ENCODE data around the gene MBOAT7.

Gene MBOAT7

DNA sequence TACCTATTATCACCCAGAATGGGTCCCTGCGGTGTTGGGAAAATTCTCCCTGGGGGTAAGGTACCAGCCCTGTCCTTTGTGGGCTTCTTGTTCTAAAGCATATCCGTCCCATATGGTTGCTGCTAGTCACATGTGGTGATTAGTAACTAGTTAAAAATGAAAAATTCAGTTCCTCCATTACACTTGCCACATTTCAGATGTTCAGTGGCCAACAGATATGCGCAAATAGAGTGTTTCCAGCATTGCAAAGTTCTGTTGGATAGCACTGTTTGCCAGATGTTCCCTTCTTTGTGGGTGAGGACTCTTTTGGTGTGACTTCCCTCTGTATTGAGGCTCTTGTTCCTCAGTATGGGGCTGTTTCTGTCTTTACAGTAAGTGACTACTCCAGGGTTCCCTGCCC, 48.0 kb downstream of the MBOAT7 start:
- no peak for DNase-seq (ENCODE audit: low spot score)

GRCh38 chr19:54138489-54139256, 50.7 kb downstream of the MBOAT7 start:
- DNase-seq (ENCODE audit: low spot score) = no peak

GRCh38 chr19:54137699-54138488, 51.5 kb downstream of the MBOAT7 start, which contains the start of gene CNOT3:
CNOT3 (plus strand) TSS chr19:54137762; CDS start chr19:54142979, 5,217 bp downstream.
- no peak for DNase-seq (ENCODE audit: low spot score)

- DNase-seq (ENCODE audit: low spot score) = peak; percentile 100
Measured at GRCh38 chr19:54136864-54137698, 52.3 kb downstream of the MBOAT7 start.

- no peak for DNase-seq (ENCODE audit: low spot score)
Measured at GRCh38 chr19:54136086-54136863, 53.1 kb downstream of the MBOAT7 start.

- DNase-seq (ENCODE audit: low spot score) = no peak
Measured at GRCh38 chr19:54133957-54134590, 55.3 kb downstream of the MBOAT7 start.

DNA sequence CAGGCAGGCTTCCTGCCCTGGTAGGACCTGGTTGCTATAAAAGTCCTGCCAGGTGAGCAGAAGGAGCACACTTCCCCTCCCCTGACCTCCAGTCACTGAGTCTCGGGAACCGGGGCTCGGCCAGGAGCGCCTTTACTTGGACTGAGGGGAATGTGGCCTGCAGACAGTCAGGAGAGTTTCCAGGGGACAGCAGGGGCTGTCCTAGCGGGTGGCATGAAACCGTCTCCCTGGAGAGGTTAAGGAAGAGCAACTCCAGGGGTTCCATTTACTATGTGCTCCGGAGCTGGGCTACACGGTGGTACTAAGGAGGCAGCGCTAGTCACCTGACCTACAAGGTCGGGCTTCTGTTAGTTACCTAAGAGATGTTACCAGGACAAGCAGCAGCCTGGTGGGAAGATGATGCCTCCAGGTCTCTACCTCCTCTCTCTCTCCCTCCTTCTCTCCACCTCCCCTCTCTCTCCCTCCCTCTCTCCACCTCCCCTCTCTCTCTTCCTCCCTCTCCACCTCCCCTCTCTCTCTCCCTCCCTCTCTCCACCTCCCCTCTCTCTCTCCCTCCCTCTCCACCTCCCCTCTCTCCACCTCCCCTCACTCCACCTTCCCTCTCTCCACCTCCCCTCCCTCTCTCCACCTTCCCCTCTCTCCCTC, 55.9 kb downstream of the MBOAT7 start:
- peak; percentile 14 for DNase-seq (ENCODE audit: low spot score)

DNA sequence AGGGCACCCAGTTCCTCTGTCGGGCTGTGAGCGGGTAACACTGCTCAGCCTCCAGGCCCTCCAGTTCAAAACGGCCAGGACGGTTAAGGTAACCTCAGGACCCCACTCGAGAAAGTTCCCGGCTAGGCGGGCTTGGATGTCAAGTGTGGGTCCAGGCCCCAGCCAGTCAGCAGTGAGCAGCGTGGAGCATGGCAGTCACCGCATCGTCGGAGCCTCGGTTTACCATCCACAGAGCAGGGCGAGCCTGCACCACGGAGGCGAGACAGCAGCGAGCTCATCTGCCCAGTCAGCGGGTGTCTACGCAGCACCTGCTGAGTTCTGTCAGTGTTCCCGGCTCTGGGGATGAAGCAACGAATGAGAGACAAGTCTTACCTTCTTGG, 59.8 kb downstream of the MBOAT7 start:
- DNase-seq (ENCODE audit: low spot score) = no peak

DNA sequence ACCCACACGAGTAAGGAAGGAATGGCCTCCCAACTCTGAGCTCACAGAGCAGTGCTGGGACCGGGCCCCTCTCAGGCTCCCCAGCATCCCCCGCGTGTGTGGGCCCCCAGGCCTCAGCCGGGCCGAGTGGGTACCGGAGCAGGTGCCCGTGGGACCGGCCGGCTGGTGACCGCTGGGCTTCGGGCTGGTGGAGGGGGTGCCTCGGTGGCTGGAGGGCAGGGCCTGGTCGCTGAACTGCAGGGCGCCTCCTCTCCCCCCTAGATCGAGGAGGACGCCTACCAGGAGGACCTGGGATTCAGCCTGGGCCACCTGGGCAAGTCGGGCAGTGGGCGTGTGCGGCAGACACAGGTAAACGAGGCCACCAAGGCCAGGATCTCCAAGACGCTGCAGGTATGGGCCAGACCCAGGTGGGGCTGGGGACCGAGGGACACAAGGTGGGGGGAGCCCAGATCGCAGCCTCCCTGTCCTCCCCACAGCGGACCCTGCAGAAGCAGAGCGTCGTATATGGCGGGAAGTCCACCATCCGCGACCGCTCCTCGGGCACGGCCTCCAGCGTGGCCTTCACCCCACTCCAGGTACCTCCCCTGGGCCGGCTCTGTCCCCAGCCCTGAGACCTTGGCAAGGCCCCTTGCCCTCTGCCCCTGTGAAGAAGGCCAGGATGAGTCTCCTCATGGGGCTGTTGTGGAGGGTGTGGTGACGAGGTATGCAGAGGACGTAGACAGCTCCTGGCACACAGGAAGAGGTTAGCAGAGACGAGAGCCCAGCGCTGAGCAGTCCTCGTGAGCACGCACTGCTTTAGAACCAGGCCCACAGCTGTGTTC, 60.4 kb downstream of the MBOAT7 start:
- no peak for DNase-seq (ENCODE audit: low spot score)

DNA sequence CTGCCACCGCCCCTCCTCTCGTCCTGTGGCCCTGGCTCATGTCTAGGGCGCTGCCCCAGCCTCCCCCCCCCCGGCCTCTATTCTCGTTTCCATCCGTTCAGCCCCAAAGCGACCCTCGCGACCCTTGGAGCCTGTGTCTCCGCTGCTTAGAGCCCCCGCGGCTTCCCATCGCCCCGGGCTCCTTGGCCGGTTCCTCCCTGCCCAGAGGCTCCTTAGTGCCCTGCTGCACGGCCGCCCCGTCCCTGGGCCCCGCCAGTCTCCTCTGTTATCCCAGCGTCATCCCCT, 61.0 kb downstream of the MBOAT7 start:
- no peak for DNase-seq (ENCODE audit: low spot score)

GRCh38 chr19:54127688-54128440, 61.5 kb downstream of the MBOAT7 start:
- no peak for DNase-seq (ENCODE audit: low spot score)

DNA sequence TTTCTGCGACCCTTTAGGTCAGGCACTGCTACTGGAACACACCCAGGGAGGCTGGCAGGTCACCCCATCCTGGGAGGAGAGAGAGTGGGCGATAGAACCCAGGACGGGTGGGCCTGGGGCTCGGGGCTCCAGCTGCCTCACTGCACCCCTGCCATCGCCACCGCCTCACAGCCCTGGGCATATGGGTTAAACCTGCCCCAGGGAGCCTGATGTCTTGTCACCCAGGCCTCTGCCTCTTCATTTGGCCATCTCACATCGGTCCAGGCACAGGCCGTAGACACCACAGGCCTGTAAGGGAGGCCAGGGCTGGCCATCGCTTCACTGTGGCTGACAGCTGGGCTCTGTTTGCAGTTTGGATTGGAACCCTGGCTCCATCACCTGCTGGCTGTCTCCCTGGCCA, 63.7 kb downstream of the MBOAT7 start:
- DNase-seq (ENCODE audit: low spot score) = no peak

DNA sequence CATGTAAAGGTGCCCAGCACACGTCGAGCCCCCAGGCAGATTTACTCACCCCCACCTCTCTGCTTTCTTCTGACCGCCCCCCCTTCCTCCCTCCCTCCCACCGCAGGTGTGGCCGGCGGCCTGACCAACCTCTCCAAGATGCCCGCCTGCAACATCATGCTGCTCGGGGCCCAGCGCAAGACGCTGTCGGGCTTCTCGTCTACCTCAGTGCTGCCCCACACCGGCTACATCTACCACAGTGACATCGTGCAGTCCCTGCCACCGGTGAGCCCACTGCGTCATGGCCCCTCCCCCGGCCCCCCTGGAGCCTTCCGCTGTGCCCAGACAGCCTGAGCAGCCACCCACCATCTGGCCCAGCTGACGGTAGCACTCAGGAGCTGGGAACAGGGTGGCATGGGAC, 65.0 kb downstream of the MBOAT7 start:
- no peak for DNase-seq (ENCODE audit: low spot score)

- DNase-seq (ENCODE audit: low spot score) = no peak
Measured at GRCh38 chr19:54123682-54124081, 65.7 kb downstream of the MBOAT7 start.

Measured in hematopoietic multipotent progenitor cell treated with erythropoietin and hydrocortisone succinate and interleukin-3 and kit ligand, for 15 days (in vitro differentiated cells).